Body of pancreas (tissue), 4 donors: ENCODE data around the gene AKAP12. TPM values are rescaled to one million over a fixed set of nuclear protein-coding genes. Genes with fewer than 3 reads are reported as not detected.

Experiments
- ATAC-seq: fragments of 150-250 bp; one replicate; pipeline ENCODE4 v1.9.1; 2016
- DNase-seq, 4 donors: peaks; one replicate each; pipeline ENCODE4 v3.0.0-alpha.2; 2019
- H3K27ac ChIP-seq, 4 donors: fragments of 200-600 bp; sonication (generic); 1 replicate in 3 of 4; 2 replicates in 1 of 4; pipeline versions ENCODE4 v1.5.1 to v1.6.1; 2016 to 2019; ENCODE audit warnings: mild to moderate bottlenecking in 1 of 4, mixed read lengths in 1 of 4, moderate library complexity in 1 of 4
- H3K27me3 ChIP-seq, 2 donors: fragments of 200-600 bp; sonication (generic); one replicate each; pipeline ENCODE4 v1.6.0; 2016; ENCODE audit warnings: mild to moderate bottlenecking in 1 of 2
- H3K36me3 ChIP-seq, 2 donors: fragments of 200-600 bp; sonication (generic); replicated peaks in 1 of 2; 2 replicates each; pipeline ENCODE4 v1.5.1; 2016; ENCODE audit warnings: low read depth in 2 of 2; ENCODE audit not compliant: insufficient read depth in 1 of 2
- H3K4me1 ChIP-seq: fragments of 200-600 bp; sonication (generic); one replicate; pipeline ENCODE4 v1.6.0; 2016
- H3K4me3 ChIP-seq, 2 donors: fragments of 200-600 bp; sonication (generic); 1 replicate in 1 of 2; 2 replicates in 1 of 2; pipeline ENCODE4 v1.5.1; 2016 to 2019
- H3K9me3 ChIP-seq, 3 donors: fragments of 200-600 bp; sonication (generic); 1 replicate in 2 of 3; 2 replicates in 1 of 3; pipeline ENCODE4 v1.5.1; 2016
- CTCF ChIP-seq, 7 experiments: fragments of 450-650 bp in 4 of 7; fragments of 200-600 bp in 3 of 7; sonication (generic) in 3 of 7; IDR thresholded peaks; one replicate each; pipeline ENCODE4 v1.5.1; 2016 to 2019; ENCODE audit warnings: antibody characterized with exemption in 7 of 7
- POLR2A ChIP-seq, 3 donors: fragments of 450-650 bp; IDR thresholded peaks; one replicate each; pipeline ENCODE4 v1.6.1; 2016; ENCODE audit warnings: antibody characterized with exemption in 3 of 3, mild to moderate bottlenecking in 2 of 3
- WGBS, 2 donors: methylation state at CpG; one replicate each; pipeline ENCODE4 v1.1.5; 2017; 5-methylcytosine and 5-hydroxymethylcytosine counted together
- intact Hi-C: fragments of 100-400 bp; cut with DNase I; formaldehyde crosslinking; loops from one replicate; pipeline ENCODE4 v1.15.1; 2023
- total RNA-seq, 2 donors: library from RNA; depleted of rRNA; stranded (reverse); fragments of >200 nt; gene quantifications; one replicate each; pipeline ENCODE4 v1.1.0, GENCODE V29; 2016

AKAP12 gene
- total RNA-seq, 2 donors from 2014 or later, result 25.2 to 49.1 TPM

- WGBS, 2 donors, result 2 to 6% methylated on average over 15 to 53 of the region's 68 CpGs
- Histone ChIP-seq H3K9me3 (no peaks in the 10 kb centered on the region), H3K36me3 (no peaks in the 10 kb centered on the region), H3K4me3 (peak overlapping the region; percentile 18 to 36), H3K27me3 (peaks cover 0 to 4% of the 10 kb centered on the region in 2 donors), H3K27ac (peak overlapping the region; percentile 29 to 51 (median 40)), H3K4me1 (peaks cover 17% of the 10 kb centered on the region)
- ATAC-seq (peak; percentile 54), DNase-seq (peak; percentile 26 to 50 (median 40))
- intact Hi-C loops, result no loop called here
- TF ChIP-seq POLR2A (IDR thresholded peaks at IDR 0.05) (peak in 2 of 3 donors; percentile 6 to 11), CTCF (IDR thresholded peaks at IDR 0.05) (no peak)
Observed at GRCh38 chr6:151240791-151241642, 1.2 kb downstream of the AKAP12 start.

DNA sequence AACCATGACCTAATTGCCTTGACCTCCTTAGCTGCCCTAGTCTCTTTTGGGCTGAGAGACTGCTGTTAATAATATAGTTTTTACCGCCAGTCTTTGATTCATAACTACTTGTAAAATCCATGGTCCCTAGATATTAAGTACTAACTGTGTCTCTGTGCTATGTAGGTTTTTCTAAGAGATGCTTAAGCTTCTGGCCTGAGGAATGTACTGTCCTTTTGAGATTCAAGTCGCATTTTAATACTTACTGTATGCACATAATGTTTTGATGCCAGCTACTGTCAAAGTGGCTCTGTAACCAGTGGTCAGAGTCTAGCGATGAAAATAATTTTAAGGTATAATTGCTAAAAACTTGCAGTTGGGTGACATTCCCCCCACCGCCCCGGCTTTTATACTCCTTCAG is 2.1 kb downstream of the AKAP12 start:
- no peaks in the 10 kb centered on the region for H3K9me3 ChIP-seq
- TF ChIP-seq CTCF (IDR thresholded peaks at IDR 0.05) (no peak), POLR2A (IDR thresholded peaks at IDR 0.05) (no peak)
- intact Hi-C loops, result no loop called here
- ATAC-seq, result no peak
- no peak for DNase-seq
- no peak overlapping the region for H3K4me3 ChIP-seq
- 72 to 75% methylated on average over 5 of the region's 5 CpGs for WGBS, 2 donors
- H3K27me3 ChIP-seq, result peaks cover 0 to 4% of the 10 kb centered on the region in 2 donors
- H3K27ac ChIP-seq, result no peak overlapping the region
- peaks cover 17% of the 10 kb centered on the region for H3K4me1 ChIP-seq
- no peaks in the 10 kb centered on the region for H3K36me3 ChIP-seq

- Histone ChIP-seq H3K4me3 (no peak overlapping the region), H3K36me3 (no peaks in the 10 kb centered on the region), H3K27me3 (peaks cover 0 to 4% of the 10 kb centered on the region in 2 donors), H3K27ac (no peak overlapping the region), H3K9me3 (no peaks in the 10 kb centered on the region), H3K4me1 (peaks cover 17% of the 10 kb centered on the region)
- DNase-seq, result no peak
- TF ChIP-seq CTCF (IDR thresholded peaks at IDR 0.05), result no peak
- TF ChIP-seq POLR2A (IDR thresholded peaks at IDR 0.05), result no peak
- intact Hi-C loops, result no loop called here
- WGBS, 2 donors, result 79 to 86% methylated on average over 7 of the region's 7 CpGs
- no peak for ATAC-seq
Observed at GRCh38 chr6:151242420-151242861, 2.7 kb downstream of the AKAP12 start.

DNA sequence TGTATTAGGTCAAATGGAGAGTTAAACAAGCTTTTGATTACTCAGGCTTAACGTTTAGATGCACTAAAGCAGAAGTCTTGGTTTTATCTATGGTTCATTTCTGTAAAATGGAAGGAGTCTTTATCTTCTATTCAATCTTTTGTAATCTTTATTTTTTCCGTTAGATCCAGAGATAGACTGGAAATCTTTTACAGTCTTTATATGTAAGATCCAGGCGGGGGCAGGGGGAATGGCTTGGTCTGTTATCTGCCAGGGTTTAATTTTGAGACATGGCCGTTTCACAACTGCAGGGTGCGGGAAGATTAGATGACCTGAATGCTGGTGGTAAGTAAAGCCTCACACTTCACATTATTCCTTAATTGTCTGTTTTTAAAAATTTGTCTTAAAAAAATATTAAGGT is 3.7 kb downstream of the AKAP12 start:
- Histone ChIP-seq H3K27ac (no peak overlapping the region), H3K9me3 (no peaks in the 10 kb centered on the region), H3K4me1 (peaks cover 17% of the 10 kb centered on the region), H3K27me3 (peaks cover 0 to 4% of the 10 kb centered on the region in 2 donors), H3K4me3 (no peak overlapping the region), H3K36me3 (no peaks in the 10 kb centered on the region)
- ATAC-seq, result no peak
- TF ChIP-seq CTCF (IDR thresholded peaks at IDR 0.05), result no peak
- no peak for TF ChIP-seq POLR2A (IDR thresholded peaks at IDR 0.05)
- DNase-seq, result no peak
- WGBS, 2 donors, result 52 to 56% methylated on average over 5 of the region's 5 CpGs
- intact Hi-C loops, result no loop called here
